Mucosa of descending colon (tissue), 3 donors: ENCODE measurements around the gene PUDP. TPM values are rescaled to one million over a fixed set of nuclear protein-coding genes. Genes with fewer than 3 reads are reported as not detected.

Experiments used
- ATAC-seq: fragments of 200-7000 bp; cut with Tn5 transposase; one replicate; pipeline ENCODE4 v1.9.1; 2020; ENCODE audit warnings: mild to moderate bottlenecking, moderate library complexity
- DNase-seq, 3 donors: peaks; one replicate each; pipeline ENCODE4 v3.0.0-alpha.2; 2020
- H3K36me3 ChIP-seq: fragments of 200-600 bp; one replicate; pipeline ENCODE4 v1.8.0; 2021; ENCODE audit warnings: low read depth, mild to moderate bottlenecking
- H3K4me1 ChIP-seq: fragments of 200-600 bp; one replicate; pipeline ENCODE4 v1.8.0; 2021; ENCODE audit warnings: low read depth, mild to moderate bottlenecking
- H3K4me3 ChIP-seq: fragments of 200-600 bp; one replicate; pipeline ENCODE4 v1.8.0; 2021; ENCODE audit warnings: mild to moderate bottlenecking
- H3K9me3 ChIP-seq: fragments of 200-600 bp; one replicate; pipeline ENCODE4 v1.8.0; 2021; ENCODE audit warnings: mild to moderate bottlenecking
- CTCF ChIP-seq: fragments of 200-600 bp; IDR thresholded peaks from one replicate; pipeline ENCODE4 v1.8.0; 2022; ENCODE audit warnings: antibody characterized with exemption, mild to moderate bottlenecking
- intact Hi-C, 2 donors: fragments of 100-400 bp; cut with DNase I in 1 of 2; cut with micrococcal nuclease in 1 of 2; formaldehyde crosslinking; loops; one replicate each; pipeline versions ENCODE4 v1.11.0 to v1.11.1; 2022; cut with DNase I, micrococcal nuclease
- total RNA-seq, 3 donors: library from RNA; stranded (reverse); fragmentation: NEBNext Ultra II Directional in 2 of 3; extraction: Animal tissue kit (Norgen Biotek cat#: 25700) in 2 of 3; gene quantifications; one replicate each; pipeline versions ENCODE4 v1.2.1 to v1.2.4, GENCODE V29; 2021 to 2023
- donor health status: DM: no; HTN: no; CAD: no; lungs with moderate emphysema.
- donor health status: DM: no; HTN: no; CAD: no.
- donor health status: DM: no; HTN: yes; CAD: no.

PUDP gene
- total RNA-seq, 3 donors from 2014 or later, result 16.4 to 38.5 (median 32.3) TPM

- no peaks in the 10 kb centered on the region for H3K9me3 ChIP-seq
- intact Hi-C loops, result no loop called here
- H3K4me3 ChIP-seq, result no peak overlapping the region
- no peak for DNase-seq
- H3K4me1 ChIP-seq, result peaks cover 3% of the 10 kb centered on the region
- no peak for TF ChIP-seq CTCF
- no peaks in the 10 kb centered on the region for H3K36me3 ChIP-seq
- peak; percentile 39 for ATAC-seq
Measured at GRCh38 chrX:7131621-7132020, 16.3 kb downstream of the PUDP start.

- intact Hi-C loops, result no loop called here
- peak; percentile 40 for ATAC-seq
- H3K4me1 ChIP-seq, result peaks cover 3% of the 10 kb centered on the region
- no peak overlapping the region for H3K4me3 ChIP-seq
- DNase-seq, result no peak
- no peaks in the 10 kb centered on the region for H3K9me3 ChIP-seq
- no peak for TF ChIP-seq CTCF
- H3K36me3 ChIP-seq, result no peaks in the 10 kb centered on the region
Measured at GRCh38 chrX:7127056-7127455, 20.9 kb downstream of the PUDP start.

- ATAC-seq, result peak; percentile 91
- no peak for DNase-seq
- no peak overlapping the region for H3K4me3 ChIP-seq
- H3K9me3 ChIP-seq, result no peaks in the 10 kb centered on the region
- no peak for TF ChIP-seq CTCF
- H3K4me1 ChIP-seq, result peaks cover 11% of the 10 kb centered on the region
- H3K36me3 ChIP-seq, result no peaks in the 10 kb centered on the region
- intact Hi-C loops, result no loop called here
Measured at GRCh38 chrX:7120878-7121219, 27.1 kb downstream of the PUDP start.

- no peaks in the 10 kb centered on the region for H3K36me3 ChIP-seq
- H3K9me3 ChIP-seq, result no peaks in the 10 kb centered on the region
- ATAC-seq, result peak; percentile 70
- TF ChIP-seq CTCF, result no peak
- H3K4me1 ChIP-seq, result peaks cover 11% of the 10 kb centered on the region
- no peak for DNase-seq
- no peak overlapping the region for H3K4me3 ChIP-seq
- intact Hi-C loops, result no loop called here
Measured at GRCh38 chrX:7119950-7120877, 27.7 kb downstream of the PUDP start.

- Histone ChIP-seq H3K36me3 (no peaks in the 10 kb centered on the region), H3K4me1 (peaks cover 11% of the 10 kb centered on the region), H3K9me3 (no peaks in the 10 kb centered on the region), H3K4me3 (no peak overlapping the region)
- DNase-seq (no peak), ATAC-seq (peak; percentile 6)
- intact Hi-C loops, result no loop called here
- TF ChIP-seq CTCF, result no peak
Measured at GRCh38 chrX:7117587-7117986, 30.4 kb downstream of the PUDP start.
